ENCODE results near the gene INO80C. TPM values are rescaled to one million over a fixed set of nuclear protein-coding genes. Genes with fewer than 3 reads are reported as not detected.

INO80C gene
- total and polyA plus RNA-seq, 2 donors from 2014 or later, result 20.9 to 38.2 TPM

GRCh38 chr18:35514752-35515459 lies 17.1 kb upstream of the INO80C start:
- H3K27me3 ChIP-seq (ENCODE audit: control insufficient read depth, insufficient read depth, low read length), result no peaks in the 10 kb centered on the region
- FAIRE-seq (no peak), DNase-seq (no peak)
- H3K4me1 ChIP-seq (ENCODE audit: control insufficient read depth in 2 of 3, insufficient read depth in 2 of 3, low read depth in 1 of 3, low read length in 3 of 3), result no peaks in the 10 kb centered on the region
- no peaks in the 10 kb centered on the region for H3K9me3 ChIP-seq (ENCODE audit: control insufficient read depth in 2 of 3, insufficient read depth in 1 of 3, low read length in 3 of 3)
- no peaks in the 10 kb centered on the region for H3K36me3 ChIP-seq (ENCODE audit: control insufficient read depth in 2 of 3, insufficient read depth in 3 of 3, low read length in 3 of 3)
- intact Hi-C loops (cut with DNase I), result no loop called here
- no peak overlapping the region for H3K4me3 ChIP-seq (ENCODE audit: low read length in 3 of 3)
- H3K27ac ChIP-seq (ENCODE audit: low read depth in 2 of 2, low read length in 2 of 2), result no peak overlapping the region
- H3K9ac ChIP-seq (ENCODE audit: low read length in 3 of 3), result no peak overlapping the region
- TF ChIP-seq CTCF (IDR thresholded peaks at IDR 0.05; ENCODE audit: borderline replicate concordance, extremely low read depth, insufficient read depth), result no peak

- Histone ChIP-seq H3K27ac (ENCODE audit: low read depth in 2 of 2, low read length in 2 of 2) (no peak overlapping the region), H3K9me3 (ENCODE audit: control insufficient read depth in 2 of 3, insufficient read depth in 1 of 3, low read length in 3 of 3) (no peaks in the 10 kb centered on the region), H3K4me3 (ENCODE audit: low read length in 3 of 3) (no peak overlapping the region), H3K4me1 (ENCODE audit: control insufficient read depth in 2 of 3, insufficient read depth in 2 of 3, low read depth in 1 of 3, low read length in 3 of 3) (no peaks in the 10 kb centered on the region), H3K36me3 (ENCODE audit: control insufficient read depth in 2 of 3, insufficient read depth in 3 of 3, low read length in 3 of 3) (no peaks in the 10 kb centered on the region), H3K9ac (ENCODE audit: low read length in 3 of 3) (no peak overlapping the region), H3K27me3 (ENCODE audit: control insufficient read depth, insufficient read depth, low read length) (no peaks in the 10 kb centered on the region)
- no peak for DNase-seq
- intact Hi-C loops (cut with DNase I), result no loop called here
- no peak for FAIRE-seq
- TF ChIP-seq CTCF (IDR thresholded peaks at IDR 0.05; ENCODE audit: borderline replicate concordance, extremely low read depth, insufficient read depth), result no peak
Measured at GRCh38 chr18:35514283-35514682, 16.5 kb upstream of the INO80C start.

GRCh38 chr18:35513181-35513936 lies 15.6 kb upstream of the INO80C start:
- TF ChIP-seq CTCF (IDR thresholded peaks at IDR 0.05; ENCODE audit: borderline replicate concordance, extremely low read depth, insufficient read depth), result no peak
- intact Hi-C loops (cut with DNase I), result no loop called here
- Histone ChIP-seq H3K4me3 (ENCODE audit: low read length in 3 of 3) (no peak overlapping the region), H3K9ac (ENCODE audit: low read length in 3 of 3) (no peak overlapping the region), H3K4me1 (ENCODE audit: control insufficient read depth in 2 of 3, insufficient read depth in 2 of 3, low read depth in 1 of 3, low read length in 3 of 3) (no peaks in the 10 kb centered on the region), H3K9me3 (ENCODE audit: control insufficient read depth in 2 of 3, insufficient read depth in 1 of 3, low read length in 3 of 3) (no peaks in the 10 kb centered on the region), H3K27me3 (ENCODE audit: control insufficient read depth, insufficient read depth, low read length) (no peaks in the 10 kb centered on the region), H3K27ac (ENCODE audit: low read depth in 2 of 2, low read length in 2 of 2) (no peak overlapping the region), H3K36me3 (ENCODE audit: control insufficient read depth in 2 of 3, insufficient read depth in 3 of 3, low read length in 3 of 3) (no peaks in the 10 kb centered on the region)
- DNase-seq (no peak), FAIRE-seq (no peak)
